SH-SY5Y (cell line): ENCODE measurements around the gene NID2.

Experiments
- GATA2 ChIP-seq: IDR thresholded peaks from 2 replicates; pipeline ENCODE4 v1.6.1; 2011; ENCODE audit warnings: mild to moderate bottlenecking, low read depth, low read length
- GATA3 ChIP-seq: IDR thresholded peaks from 2 replicates; pipeline ENCODE4 v1.6.1; 2011; ENCODE audit warnings: low read depth, mild to moderate bottlenecking, low read length, moderate library complexity

GRCh38 chr14:52032204-52032801 lies 36.6 kb downstream of the NID2 start:
- TF ChIP-seq GATA3 (no peak), GATA2 (no peak)
